GM19468 (cell line): Measurements from ENCODE around the gene EXOSC9.

Experiments used
- ATAC-seq: cut with Tn5 transposase; IDR thresholded peaks from one replicate; pipeline ENCODE4 v1.9.1; 2021; ENCODE audit warnings: mild to moderate bottlenecking, moderate library complexity, moderate number of reproducible peaks; ENCODE audit not compliant: unreplicated experiment; ENCODE audit errors: extremely low read depth

EXOSC9 gene

DNA sequence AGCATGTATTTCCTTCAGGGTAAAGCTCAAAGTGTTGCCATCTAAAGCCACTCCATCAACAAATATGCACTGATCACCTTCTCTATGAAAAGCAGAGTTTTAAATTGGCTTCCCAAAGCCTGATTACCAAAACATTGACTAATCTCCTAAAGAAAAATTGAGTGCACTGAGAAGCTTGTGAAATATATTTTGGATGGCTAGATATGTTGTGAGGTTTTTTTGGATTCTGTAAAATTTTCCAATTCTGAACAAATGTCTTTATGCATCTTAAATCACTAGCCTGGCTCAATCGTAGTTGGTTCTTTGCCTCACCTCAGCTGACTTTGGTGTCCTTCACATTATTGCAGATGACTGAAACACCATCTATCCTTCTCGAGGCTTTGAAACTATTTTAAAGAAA is 14.9 kb upstream of the EXOSC9 start:
- ATAC-seq, result no peak

DNA sequence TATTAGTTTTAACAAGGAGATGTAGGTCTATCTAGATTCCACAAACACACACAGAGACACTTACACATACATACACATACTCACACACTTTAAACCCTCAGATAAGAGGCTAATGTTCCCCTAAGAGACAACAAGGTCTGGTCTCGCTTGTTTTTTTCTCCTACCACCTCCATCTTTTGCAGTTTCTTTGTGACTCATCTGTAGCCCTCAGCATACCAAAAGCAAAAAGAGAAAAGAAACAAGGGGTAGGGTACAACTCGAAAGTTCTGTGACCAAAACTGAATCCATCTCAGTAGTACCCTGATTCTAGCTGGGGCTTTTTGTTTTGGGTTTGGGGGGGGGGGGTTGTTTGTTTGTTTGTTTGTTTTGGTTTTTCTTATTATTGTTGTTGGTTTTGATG is 12.2 kb upstream of the EXOSC9 start:
- peak; percentile 64 for ATAC-seq

DNA sequence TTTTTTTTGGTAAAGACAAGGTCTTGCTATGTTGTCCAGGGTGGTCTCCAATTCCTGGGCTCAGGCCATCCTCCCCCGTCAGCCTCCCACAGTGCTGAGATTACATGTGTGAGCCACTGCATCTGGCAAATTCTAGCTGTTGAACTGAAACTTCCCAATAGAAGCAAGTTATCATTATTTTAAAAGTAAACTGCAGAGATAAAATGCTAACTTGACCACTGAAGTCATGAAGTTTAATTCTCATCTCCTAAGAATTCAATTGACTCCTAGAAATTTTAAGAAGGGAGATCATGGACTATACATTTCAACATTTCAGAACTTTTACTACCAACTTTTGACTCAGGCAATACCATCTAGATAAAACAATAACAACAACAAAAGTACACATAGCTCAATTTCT is 11.7 kb upstream of the EXOSC9 start:
- ATAC-seq, result no peak

DNA sequence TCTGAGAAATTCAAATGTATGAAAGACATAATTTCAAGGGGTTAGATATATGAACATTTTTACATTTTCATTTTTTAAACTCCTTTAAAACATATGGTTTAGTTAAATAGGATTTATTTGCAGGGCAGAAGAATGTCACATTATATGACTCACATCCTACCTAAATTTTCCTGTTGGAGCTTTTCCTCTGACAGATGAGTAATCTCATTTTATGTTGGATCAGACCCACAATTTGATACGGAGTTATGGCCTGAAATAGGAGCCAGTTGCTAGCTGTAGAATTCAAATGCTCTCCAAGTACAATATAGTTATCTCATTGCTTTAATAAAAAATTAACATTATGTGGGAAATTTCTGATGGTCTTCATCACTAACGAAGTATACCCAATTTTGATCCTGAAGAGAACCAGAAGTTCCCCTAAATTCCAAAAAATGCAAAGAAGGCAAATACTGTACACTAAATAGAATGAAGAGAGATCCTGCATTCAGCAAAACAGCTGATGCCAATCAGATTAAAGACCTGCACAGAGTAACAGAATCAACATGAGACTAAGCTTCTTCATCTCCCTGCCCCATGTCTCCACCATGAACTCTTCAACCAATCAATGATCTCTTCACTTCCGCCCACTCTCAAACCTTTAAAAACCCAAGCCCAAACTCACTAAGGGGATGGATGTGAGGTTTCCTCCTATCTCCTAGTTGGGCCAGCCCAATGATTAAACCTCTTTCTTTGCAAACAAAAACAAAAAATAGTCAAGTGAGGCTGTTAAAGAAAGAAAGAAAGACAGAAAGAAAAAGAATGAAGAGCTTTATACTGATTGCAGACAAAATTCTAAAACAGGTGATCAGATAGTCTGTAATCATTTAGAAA is 10.9 kb upstream of the EXOSC9 start:
- no peak for ATAC-seq

DNA sequence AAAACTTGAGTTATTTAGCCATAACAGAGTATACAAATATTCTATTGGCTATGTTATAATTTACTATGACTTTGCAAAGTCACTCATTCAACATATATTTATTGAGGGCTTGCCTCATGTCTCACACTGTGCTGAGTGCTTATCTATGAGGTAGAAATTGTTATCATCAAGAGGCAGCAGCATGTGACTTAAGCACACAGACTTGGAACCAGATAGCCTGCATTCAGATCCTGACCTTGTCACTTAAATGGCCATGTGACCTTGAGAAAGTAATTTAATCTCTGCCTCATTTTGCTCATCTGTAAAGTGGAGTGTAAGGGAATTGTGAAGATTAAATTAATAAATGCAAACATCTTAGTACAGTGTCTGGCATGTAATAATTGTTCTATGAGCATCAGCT is 10.1 kb upstream of the EXOSC9 start:
- ATAC-seq, result no peak

DNA sequence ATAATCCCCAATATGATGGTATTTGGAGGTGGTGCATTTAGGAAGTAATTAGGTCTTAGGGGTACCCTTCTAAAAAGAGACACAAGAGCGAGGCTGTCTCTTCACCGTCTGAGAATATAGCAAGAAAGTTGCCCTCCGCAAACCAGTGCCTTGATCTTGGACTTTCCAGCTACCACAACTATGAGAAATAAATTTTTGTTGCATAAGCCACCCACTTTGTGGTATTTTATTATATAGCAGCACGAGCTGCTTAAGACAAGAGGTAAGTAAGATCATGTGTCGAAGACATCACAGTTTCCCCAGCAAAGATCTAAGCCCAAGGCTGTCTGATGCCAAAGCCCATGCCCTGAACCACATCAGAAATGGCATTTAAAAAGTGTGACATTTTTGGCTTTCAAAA is 9.6 kb upstream of the EXOSC9 start:
- ATAC-seq, result no peak

DNA sequence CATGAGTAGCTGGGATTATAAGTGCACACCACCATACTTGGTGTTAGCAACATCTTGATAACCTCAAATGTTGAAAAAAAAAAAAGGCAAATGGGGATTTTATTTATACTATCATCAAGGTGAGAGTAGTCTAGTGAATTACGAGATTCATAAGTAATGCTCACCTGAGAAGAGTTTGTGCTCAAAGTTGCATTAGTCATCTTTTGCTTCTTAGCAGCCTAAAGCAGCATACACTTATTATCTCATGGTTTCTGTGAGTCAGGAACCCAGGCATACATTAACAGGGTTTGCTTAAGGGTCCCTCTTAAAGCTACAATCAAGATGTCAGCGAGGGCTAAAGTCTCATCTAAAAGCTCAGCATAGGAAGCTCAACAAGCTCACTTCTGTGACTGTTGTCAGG is 8.2 kb upstream of the EXOSC9 start:
- ATAC-seq, result no peak

DNA sequence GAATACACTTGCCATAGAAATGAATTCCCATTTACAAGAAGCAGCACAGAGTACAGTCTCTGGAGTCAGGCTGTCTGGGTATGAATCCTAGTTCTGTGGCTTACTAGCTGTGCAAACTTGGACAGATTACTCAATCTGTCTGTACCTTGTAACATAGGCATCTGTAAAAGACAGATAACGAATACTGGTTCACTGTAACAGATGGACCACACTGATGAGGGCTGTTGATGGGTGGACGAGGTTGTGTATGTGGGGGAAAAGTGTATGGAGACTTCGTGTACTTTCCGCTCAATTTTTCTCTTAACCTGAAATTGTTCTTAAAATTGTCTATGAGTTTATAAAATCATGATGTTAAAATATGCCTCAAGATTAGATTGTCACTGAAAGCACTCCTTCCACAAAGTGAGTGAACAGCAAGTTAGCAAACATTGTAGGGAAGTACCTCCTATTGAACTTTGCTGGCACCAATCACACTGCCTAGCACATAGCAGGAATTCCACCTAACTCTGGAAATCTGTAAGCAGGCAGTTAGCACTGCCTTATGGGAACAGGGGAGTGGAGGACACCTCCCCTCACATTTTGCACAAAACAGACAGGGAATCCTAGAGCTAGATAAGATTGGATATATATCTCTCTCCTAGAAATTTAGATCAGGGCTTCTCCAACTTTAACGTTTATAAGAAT is 6.5 kb upstream of the EXOSC9 start:
- ATAC-seq, result no peak

DNA sequence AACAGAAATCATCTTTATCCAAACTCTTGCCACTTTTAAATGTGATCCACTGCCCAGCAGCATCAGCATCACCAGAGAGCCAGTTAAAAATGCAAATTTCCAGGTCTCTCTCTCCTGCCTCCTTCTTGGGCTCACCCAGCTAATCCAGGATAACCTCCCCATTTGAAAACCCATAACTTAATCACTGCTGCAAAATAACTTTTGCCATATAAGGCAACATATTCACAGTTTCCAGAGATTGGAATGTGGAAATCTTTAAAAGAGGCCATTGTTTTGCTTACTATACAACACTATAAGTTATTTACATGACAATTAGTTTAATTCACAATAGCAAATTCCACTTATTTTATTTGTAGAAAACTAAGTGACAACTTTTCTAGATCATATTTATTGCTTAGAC is 4.8 kb upstream of the EXOSC9 start:
- no peak for ATAC-seq

DNA sequence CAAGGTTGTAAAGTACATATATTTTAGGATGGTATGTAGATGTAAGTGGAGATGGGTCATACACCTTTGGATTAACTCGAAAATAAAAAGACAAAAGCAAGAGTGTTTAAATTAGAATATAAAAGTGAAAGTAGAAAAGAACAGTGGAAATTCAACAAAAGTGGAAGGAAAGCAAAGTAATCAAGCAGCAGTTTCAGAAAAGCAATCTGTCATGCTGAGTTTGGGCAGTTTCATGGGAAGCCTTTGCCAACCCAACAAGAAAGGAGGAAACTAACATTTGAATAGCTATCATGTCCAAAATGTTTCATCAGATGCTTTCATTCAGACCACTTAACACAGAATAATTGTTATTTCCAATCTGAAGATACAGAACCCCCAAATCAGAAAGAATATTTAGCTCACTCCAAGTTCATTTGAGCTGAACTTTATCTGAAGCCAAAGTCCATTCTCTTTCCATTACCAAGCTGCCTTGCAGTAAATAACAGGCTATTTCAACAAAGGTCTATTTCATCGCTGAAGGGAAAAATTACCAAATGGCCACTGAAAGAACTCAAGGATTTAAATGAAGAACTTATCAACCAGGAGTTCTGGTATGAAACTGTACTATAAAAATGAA is 1.8 kb upstream of the EXOSC9 start:
- no peak for ATAC-seq

DNA sequence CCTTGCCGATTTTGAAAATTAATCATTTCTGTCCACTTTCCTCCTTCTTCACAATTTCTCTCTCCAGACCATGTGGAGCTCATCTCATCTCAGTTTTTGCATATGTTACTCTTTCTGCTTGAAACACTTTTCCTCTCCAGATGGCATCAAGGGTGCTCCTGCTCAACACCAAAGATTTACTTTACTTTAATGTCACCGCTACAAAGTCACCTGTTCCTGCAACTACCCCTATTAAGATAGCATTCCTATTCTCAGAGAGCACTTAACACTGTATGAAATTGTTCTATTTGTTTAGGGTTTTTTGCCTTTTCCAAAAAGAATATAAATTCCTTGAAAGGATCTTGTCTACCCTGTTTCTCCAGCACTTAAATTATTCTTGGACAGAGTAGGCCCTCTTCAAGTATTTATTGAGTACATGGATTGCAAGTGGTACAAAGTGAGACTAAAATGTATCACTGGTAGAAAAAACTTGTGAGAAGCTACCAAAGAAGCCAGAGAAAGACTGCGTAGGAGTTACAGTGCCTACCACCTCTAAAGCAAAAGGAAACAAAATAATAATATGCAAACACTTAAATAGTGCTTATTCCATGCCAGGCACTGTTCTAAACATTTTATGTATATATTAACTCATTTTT is 1.1 kb upstream of the EXOSC9 start:
- ATAC-seq, result no peak

DNA sequence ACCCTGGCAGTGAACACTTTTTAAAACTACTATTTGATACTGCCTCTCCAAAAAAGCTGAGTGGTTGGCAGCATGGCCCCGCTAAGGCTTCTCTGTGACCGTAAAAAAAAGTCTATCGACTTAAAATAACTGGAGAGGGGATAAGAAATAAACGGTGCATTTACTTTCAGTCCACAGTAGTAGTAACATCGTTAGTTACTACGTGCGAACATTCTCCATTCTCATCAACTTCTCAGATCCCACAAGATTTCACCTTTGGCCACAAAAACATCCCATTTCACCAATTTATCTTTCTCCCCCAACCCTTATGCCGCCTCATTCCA is 524 bp upstream of the EXOSC9 start:
- ATAC-seq, result no peak

DNA sequence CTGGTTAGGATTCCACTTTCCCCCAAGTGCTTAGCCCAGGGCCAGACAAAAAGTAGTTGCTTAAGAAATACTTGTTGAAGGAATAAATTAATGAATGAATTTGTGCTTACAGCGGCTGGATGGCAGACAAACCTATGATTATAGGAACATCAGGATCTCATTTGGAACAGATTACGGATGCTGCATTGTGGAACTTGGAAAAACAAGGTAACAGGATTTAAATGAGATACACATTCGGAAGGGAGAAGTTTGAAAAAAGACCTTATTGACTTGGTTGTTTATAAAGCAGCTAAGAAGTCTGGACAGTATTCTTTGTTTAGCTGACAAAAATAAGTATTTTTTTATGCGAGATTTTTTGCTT is 572 bp downstream of the EXOSC9 start:
- ATAC-seq, result no peak

DNA sequence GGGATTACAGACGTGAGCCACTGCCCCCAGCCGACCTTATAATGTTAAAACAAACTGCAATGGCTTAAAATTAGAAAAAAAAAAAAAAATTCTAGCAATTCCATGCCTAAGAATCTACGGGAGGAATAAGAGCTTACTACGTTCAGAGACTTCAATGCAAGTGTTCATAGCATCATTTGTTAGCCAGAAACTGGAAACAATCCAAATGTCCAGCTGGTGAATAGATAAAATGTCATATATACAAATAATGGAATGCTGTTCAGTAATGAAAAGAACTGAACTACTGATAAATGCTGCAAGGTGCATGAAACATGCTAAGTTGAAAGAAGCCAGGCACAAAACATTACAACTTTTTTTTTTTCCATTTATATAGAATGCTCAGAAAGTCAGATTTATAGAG is 5.3 kb downstream of the EXOSC9 start:
- ATAC-seq, result no peak

DNA sequence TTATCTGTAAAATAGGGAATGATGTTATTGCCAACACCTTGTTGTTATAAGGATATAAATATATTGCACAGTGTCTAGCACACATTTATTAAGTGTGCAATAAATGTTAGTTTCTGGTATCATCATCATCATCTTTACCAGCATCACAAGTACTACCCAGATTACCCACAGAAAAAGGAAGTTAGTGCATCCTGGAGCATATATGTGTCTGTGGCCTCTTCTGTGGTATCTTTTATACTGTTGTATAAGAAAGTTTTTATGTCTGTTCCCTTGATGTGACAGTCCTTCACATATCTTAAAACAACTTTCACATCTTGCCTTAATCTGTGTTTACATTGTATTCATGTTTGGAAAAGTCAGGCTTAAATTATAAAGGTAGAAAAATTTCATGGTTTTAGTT is 10.0 kb downstream of the EXOSC9 start:
- no peak for ATAC-seq

DNA sequence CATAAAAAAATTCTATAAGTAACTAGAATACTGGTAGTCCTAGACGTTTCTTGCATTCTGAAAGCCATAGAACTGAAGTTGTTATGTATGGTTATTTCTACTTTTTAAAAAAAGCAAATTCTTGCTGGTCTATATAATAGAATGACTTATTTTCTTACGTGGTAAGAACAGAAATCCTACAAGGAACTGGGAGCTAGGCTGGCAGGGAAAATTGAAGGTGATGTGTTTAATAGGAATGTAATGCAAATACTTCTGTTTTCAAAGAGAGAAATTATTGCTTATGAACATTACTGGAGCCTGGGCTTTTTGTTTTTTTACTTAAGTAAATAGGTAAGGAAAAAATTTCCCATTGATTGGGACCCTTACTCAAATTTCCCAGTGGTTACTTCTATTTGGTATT is 13.6 kb downstream of the EXOSC9 start:
- no peak for ATAC-seq

DNA sequence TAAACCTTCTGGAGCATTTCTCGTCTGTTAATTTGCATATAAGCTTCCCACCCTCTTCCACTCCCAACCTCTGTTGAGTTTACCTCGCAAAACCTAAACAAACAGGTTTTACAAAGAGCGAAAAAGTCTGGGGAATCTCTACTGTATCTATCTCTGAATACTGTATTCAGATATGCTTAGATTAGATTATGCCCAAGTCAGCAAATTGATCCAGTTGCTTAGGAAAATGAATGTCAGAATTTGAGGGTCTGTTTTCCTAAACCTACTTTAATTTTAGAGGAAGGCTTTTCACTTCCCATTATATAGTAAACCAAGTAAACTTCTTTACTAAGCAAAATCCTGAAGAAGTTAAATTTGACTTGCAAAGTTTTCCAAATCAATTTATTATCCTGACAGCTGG is 15.9 kb downstream of the EXOSC9 start:
- no peak for ATAC-seq

DNA sequence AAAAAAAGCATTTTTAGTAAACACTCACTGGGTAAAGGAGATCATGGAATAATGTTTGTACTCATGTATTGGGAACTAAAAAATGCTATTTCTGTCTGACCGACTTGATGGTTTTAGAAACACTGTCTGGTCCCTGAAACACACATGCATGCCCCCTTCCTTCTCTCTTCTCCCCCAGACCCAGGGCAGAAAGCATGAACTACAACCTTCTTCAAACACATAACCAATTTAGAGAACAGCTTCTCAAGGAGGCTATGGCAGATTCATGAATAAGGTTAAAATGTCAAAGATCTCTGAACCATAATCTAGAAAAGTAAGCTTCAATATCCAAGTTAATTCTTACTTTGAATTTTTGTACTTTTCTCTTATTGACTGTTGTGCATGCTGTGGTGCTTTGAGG is 16.6 kb downstream of the EXOSC9 start:
- no peak for ATAC-seq

DNA sequence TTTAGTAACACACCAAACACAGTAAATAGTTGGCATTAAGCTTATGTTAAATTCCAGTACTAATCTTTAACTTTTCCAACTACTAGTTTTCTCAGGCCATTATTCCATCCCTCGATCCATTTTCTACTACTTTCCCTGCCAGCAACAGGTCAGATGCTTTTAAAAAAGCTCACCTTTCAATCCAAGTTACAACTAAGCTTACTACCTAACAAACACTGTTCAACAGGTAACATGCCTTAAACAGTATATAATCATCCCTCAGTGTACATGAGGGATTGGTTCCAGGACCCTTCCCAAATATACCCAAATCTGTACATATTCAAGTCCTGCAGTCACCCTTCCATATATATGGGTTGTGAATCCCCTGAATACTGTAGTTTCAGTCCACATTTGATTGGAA is 17.1 kb downstream of the EXOSC9 start:
- no peak for ATAC-seq

DNA sequence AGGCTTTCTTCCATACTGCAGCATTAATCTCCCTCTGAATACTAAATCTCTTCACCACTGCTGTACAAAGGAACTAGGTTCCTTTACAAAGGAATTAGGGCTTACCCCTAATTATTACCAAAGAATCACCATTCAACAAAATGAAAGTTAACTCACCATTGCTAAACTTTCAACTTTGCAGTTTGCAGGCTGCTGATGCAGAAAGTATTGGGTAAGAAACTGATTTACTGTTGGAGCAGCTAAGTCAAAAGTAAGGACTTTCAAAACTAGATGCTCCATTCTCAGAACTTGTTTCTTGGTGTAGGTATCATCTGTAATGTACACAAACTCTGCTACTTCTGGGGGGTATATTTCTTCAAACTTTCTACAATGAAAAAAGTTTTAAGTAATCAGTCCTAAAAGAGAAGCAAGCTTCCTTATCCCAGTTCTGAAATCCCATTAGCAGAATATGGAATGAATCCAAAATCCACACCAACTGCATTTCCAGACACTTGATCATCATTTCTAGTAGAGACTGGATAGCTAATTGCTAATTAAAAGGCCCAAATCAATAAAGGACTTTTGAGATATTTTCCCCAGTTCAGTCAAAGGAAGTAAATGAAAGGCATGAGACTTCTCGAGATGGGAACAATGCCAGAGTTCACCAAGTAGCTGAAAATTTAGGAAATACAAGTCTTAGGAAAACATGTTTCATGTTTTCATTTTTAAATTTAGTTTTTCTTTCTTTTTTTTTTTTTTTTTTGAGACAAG is 18.3 kb downstream of the EXOSC9 start:
- ATAC-seq, result no peak

DNA sequence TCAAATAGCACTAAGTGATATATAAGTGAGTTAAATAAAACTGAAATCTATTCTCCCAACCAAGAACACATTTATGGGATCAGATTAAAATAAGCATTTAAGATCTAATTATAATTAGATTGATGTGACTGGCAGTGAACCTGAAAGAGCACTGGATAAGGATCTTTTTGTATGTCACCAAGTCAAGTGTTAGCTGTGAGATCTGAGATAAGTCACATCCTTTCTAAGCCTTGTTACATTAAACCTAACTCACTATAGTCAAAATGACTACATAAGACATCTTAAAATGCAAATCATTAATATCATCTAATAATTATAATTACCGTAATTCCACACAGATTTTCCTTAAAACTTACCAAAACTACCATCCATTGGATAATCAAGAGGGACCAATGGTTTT is 20.9 kb downstream of the EXOSC9 start:
- no peak for ATAC-seq
